ENCODE results near the gene EOGT. TPM values are rescaled to one million over a fixed set of nuclear protein-coding genes. Genes with fewer than 3 reads are reported as not detected.
A peak's percentile ranks its signal among the peaks of the same experiment; 100 is the strongest.

Gene EOGT
- total and polyA plus RNA-seq, 7 donors: 10.2 to 33.0 (median 13.9) TPM

DNA sequence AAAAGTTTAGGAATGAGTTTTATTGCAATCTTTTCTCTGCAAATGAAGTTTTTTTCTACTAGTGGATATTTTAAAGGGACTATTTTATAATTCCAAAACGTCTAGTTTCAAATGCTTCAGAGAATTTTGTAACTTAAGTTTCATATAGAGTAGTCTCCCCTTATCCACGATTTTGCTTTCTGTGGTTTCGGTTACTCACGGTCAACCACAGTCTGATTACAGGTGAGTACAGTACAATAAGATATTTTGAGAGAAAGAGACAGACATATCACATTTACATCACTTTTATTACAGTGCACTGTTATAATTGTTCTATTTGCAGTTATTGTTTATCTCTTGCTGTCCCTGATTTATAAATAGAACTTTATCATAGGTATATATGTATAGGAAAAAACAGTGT is 7.4 kb upstream of the EOGT start:
- intact Hi-C loops (cut with DNase I): no loop called here
- no peak overlapping the region for H3K4me3 ChIP-seq
- H3K36me3 ChIP-seq (ENCODE audit: insufficient read depth in 1 of 2, low read depth in 1 of 2): peaks cover 0 to 63% of the 10 kb centered on the region in 2 donors
- no peak for ATAC-seq
- 77 to 78% (median 77%) methylated on average over 4 of the region's 4 CpGs for WGBS, 3 donors
- DNase-seq: no peak
- H3K27me3 ChIP-seq (ENCODE audit: insufficient read depth in 3 of 3, low read length in 2 of 3): no peaks in the 10 kb centered on the region
- H3K27ac ChIP-seq: no peak overlapping the region
- TF ChIP-seq, protein P1, sequence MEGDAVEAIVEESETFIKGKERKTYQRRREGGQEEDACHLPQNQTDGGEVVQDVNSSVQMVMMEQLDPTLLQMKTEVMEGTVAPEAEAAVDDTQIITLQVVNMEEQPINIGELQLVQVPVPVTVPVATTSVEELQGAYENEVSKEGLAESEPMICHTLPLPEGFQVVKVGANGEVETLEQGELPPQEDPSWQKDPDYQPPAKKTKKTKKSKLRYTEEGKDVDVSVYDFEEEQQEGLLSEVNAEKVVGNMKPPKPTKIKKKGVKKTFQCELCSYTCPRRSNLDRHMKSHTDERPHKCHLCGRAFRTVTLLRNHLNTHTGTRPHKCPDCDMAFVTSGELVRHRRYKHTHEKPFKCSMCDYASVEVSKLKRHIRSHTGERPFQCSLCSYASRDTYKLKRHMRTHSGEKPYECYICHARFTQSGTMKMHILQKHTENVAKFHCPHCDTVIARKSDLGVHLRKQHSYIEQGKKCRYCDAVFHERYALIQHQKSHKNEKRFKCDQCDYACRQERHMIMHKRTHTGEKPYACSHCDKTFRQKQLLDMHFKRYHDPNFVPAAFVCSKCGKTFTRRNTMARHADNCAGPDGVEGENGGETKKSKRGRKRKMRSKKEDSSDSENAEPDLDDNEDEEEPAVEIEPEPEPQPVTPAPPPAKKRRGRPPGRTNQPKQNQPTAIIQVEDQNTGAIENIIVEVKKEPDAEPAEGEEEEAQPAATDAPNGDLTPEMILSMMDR (IDR thresholded peaks at IDR 0.05): no peak
- H3K9me3 ChIP-seq: no peaks in the 10 kb centered on the region
- no peaks in the 10 kb centered on the region for H3K4me1 ChIP-seq

DNA sequence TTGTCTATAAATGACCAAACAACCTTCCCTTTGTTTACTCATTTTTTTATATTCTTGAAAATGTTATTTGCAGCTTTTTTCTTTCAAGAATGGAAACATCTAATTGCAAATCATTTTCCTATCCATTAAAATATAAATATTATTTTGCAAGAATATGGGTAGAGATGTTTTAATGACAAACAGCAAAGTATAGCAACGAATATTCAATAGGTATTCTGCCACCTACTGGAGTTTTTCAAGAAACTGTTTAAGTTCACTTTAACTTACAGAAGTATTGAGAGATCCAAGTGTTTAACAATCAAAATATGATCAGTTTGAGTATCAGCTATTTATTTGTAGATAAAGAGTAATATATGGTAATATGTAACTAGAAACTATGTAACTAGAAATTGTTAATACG is 6.9 kb upstream of the EOGT start:
- DNase-seq: no peak
- Histone ChIP-seq H3K36me3 (ENCODE audit: insufficient read depth in 1 of 2, low read depth in 1 of 2) (peaks cover 0 to 58% of the 10 kb centered on the region in 2 donors), H3K9me3 (no peaks in the 10 kb centered on the region), H3K4me3 (no peak overlapping the region), H3K27ac (no peak overlapping the region), H3K4me1 (no peaks in the 10 kb centered on the region), H3K27me3 (ENCODE audit: insufficient read depth in 3 of 3, low read length in 2 of 3) (no peaks in the 10 kb centered on the region)
- TF ChIP-seq, protein P1 (IDR thresholded peaks at IDR 0.05): no peak
- intact Hi-C loops (cut with DNase I): no loop called here
- 55 to 57% (median 56%) methylated on average over 2 of the region's 2 CpGs for WGBS, 3 donors
- ATAC-seq: no peak

GRCh38 chr3:69016901-69017300 is 3.4 kb upstream of the EOGT start:
- intact Hi-C loops (cut with DNase I): loop anchor here in 1 of 2 donors (5.0 kb wide), 1 partner anchor 60 kb away; no protein-coding TSS in a partner anchor
- peaks cover 8% of the 10 kb centered on the region for H3K4me1 ChIP-seq
- DNase-seq (no peak), ATAC-seq (no peak)
- H3K27ac ChIP-seq: no peak overlapping the region
- no peak overlapping the region for H3K4me3 ChIP-seq
- TF ChIP-seq, protein P1 (IDR thresholded peaks at IDR 0.05): no peak
- H3K36me3 ChIP-seq (ENCODE audit: insufficient read depth in 1 of 2, low read depth in 1 of 2): peaks cover 0 to 23% of the 10 kb centered on the region in 2 donors
- H3K27me3 ChIP-seq (ENCODE audit: insufficient read depth in 3 of 3, low read length in 2 of 3): no peaks in the 10 kb centered on the region
- WGBS, 3 donors: 92 to 98% (median 97%) methylated on average over 2 of the region's 2 CpGs
- H3K9me3 ChIP-seq: no peaks in the 10 kb centered on the region

GRCh38 chr3:69016102-69016501 is 2.6 kb upstream of the EOGT start:
- Histone ChIP-seq H3K27me3 (ENCODE audit: insufficient read depth in 3 of 3, low read length in 2 of 3) (no peaks in the 10 kb centered on the region), H3K4me3 (no peak overlapping the region), H3K27ac (no peak overlapping the region), H3K36me3 (ENCODE audit: insufficient read depth in 1 of 2, low read depth in 1 of 2) (peaks cover 0 to 15% of the 10 kb centered on the region in 2 donors), H3K4me1 (peaks cover 8% of the 10 kb centered on the region), H3K9me3 (no peaks in the 10 kb centered on the region)
- WGBS, 3 donors: 97 to 98% (median 98%) methylated on average over 4 of the region's 4 CpGs
- ATAC-seq: no peak
- DNase-seq: no peak
- TF ChIP-seq, protein P1 (IDR thresholded peaks at IDR 0.05): no peak
- intact Hi-C loops (cut with DNase I): loop anchor here in 1 of 2 donors (5.0 kb wide), 1 partner anchor 61 kb away; no protein-coding TSS in a partner anchor

- peak overlapping the region; percentile 100 for H3K27ac ChIP-seq
- DNase-seq (no peak), ATAC-seq (no peak)
- TF ChIP-seq, protein P1 (IDR thresholded peaks at IDR 0.05): no peak
- peaks cover 0 to 22% of the 10 kb centered on the region in 2 donors for H3K36me3 ChIP-seq (ENCODE audit: insufficient read depth in 1 of 2, low read depth in 1 of 2)
- intact Hi-C loops (cut with DNase I): loop anchor here in 1 of 2 donors (5.0 kb wide), 1 partner anchor 128 kb away; no protein-coding TSS in a partner anchor
- H3K27me3 ChIP-seq (ENCODE audit: insufficient read depth in 3 of 3, low read length in 2 of 3): no peaks in the 10 kb centered on the region
- H3K4me3 ChIP-seq: peak overlapping the region; percentile 97
- H3K9me3 ChIP-seq: no peaks in the 10 kb centered on the region
- WGBS, 3 donors: 11 to 13% (median 13%) methylated on average over 11 of the region's 11 CpGs
- peaks cover 25% of the 10 kb centered on the region for H3K4me1 ChIP-seq
Measured at GRCh38 chr3:69014022-69014580, 617 bp upstream of the EOGT start.
